ENCODE results near the gene HLA-DPB1.

Gene HLA-DPB1

GRCh38 chr6:33114406-33114805, 38.6 kb downstream of the HLA-DPB1 start:
- Histone ChIP-seq H3K9me3 (ENCODE audit: severe bottlenecking) (no peaks in the 10 kb centered on the region), H3K27me3 (ENCODE audit: insufficient read depth, poor library complexity, severe bottlenecking) (peaks cover 41% of the 10 kb centered on the region), H3K36me3 (ENCODE audit: low read depth) (no peaks in the 10 kb centered on the region), H3K4me1 (ENCODE audit: insufficient read depth, poor library complexity, severe bottlenecking) (no peaks in the 10 kb centered on the region), H3K27ac (ENCODE audit: poor library complexity, severe bottlenecking) (no peak overlapping the region), H3K4me3 (ENCODE audit: severe bottlenecking) (no peak overlapping the region)
- no peak for TF ChIP-seq CTCF (IDR thresholded peaks at IDR 0.05; ENCODE audit: poor library complexity, severe bottlenecking)
- DNase-seq (ENCODE audit: low spot score), result no peak
- ATAC-seq (ENCODE audit: low read depth), result no peak

- ATAC-seq (ENCODE audit: low read depth) (no peak), DNase-seq (ENCODE audit: low spot score) (no peak)
- no peaks in the 10 kb centered on the region for H3K9me3 ChIP-seq (ENCODE audit: severe bottlenecking)
- H3K27me3 ChIP-seq (ENCODE audit: insufficient read depth, poor library complexity, severe bottlenecking), result peaks cover 35% of the 10 kb centered on the region
- H3K36me3 ChIP-seq (ENCODE audit: low read depth), result no peaks in the 10 kb centered on the region
- no peak overlapping the region for H3K4me3 ChIP-seq (ENCODE audit: severe bottlenecking)
- H3K27ac ChIP-seq (ENCODE audit: poor library complexity, severe bottlenecking), result no peak overlapping the region
- TF ChIP-seq CTCF (IDR thresholded peaks at IDR 0.05; ENCODE audit: poor library complexity, severe bottlenecking), result no peak
- no peaks in the 10 kb centered on the region for H3K4me1 ChIP-seq (ENCODE audit: insufficient read depth, poor library complexity, severe bottlenecking)
These were observed 40.6 kb downstream of the HLA-DPB1 start for GRCh38 chr6:33116417-33116816.

GRCh38 chr6:33116841-33117711, 41.3 kb downstream of the HLA-DPB1 start:
- Histone ChIP-seq H3K36me3 (ENCODE audit: low read depth) (no peaks in the 10 kb centered on the region), H3K9me3 (ENCODE audit: severe bottlenecking) (no peaks in the 10 kb centered on the region), H3K27ac (ENCODE audit: poor library complexity, severe bottlenecking) (no peak overlapping the region), H3K4me1 (ENCODE audit: insufficient read depth, poor library complexity, severe bottlenecking) (no peaks in the 10 kb centered on the region), H3K27me3 (ENCODE audit: insufficient read depth, poor library complexity, severe bottlenecking) (peaks cover 35% of the 10 kb centered on the region), H3K4me3 (ENCODE audit: severe bottlenecking) (no peak overlapping the region)
- TF ChIP-seq CTCF (IDR thresholded peaks at IDR 0.05; ENCODE audit: poor library complexity, severe bottlenecking), result no peak
- ATAC-seq (ENCODE audit: low read depth) (no peak), DNase-seq (ENCODE audit: low spot score) (no peak)

GRCh38 chr6:33117811-33118277, 42.1 kb downstream of the HLA-DPB1 start:
- Histone ChIP-seq H3K4me3 (ENCODE audit: severe bottlenecking) (no peak overlapping the region), H3K27ac (ENCODE audit: poor library complexity, severe bottlenecking) (no peak overlapping the region), H3K4me1 (ENCODE audit: insufficient read depth, poor library complexity, severe bottlenecking) (no peaks in the 10 kb centered on the region), H3K36me3 (ENCODE audit: low read depth) (no peaks in the 10 kb centered on the region), H3K27me3 (ENCODE audit: insufficient read depth, poor library complexity, severe bottlenecking) (peaks cover 35% of the 10 kb centered on the region), H3K9me3 (ENCODE audit: severe bottlenecking) (no peaks in the 10 kb centered on the region)
- ATAC-seq (ENCODE audit: low read depth) (no peak), DNase-seq (ENCODE audit: low spot score) (no peak)
- TF ChIP-seq CTCF (IDR thresholded peaks at IDR 0.05; ENCODE audit: poor library complexity, severe bottlenecking), result no peak
